Fibroblast of villous mesenchyme (primary cell): Measurements from ENCODE around the gene ZGPAT. TPM values are rescaled to one million over a fixed set of nuclear protein-coding genes. Genes with fewer than 3 reads are reported as not detected.

Source experiments
- DNase-seq: peaks from one replicate; pipeline ENCODE4 v3.0.0-alpha.2; 2010; ENCODE audit warnings: low read depth
- H3K4me3 ChIP-seq: 2 replicates; pipeline ENCODE4 v1.5.1; 2011; ENCODE audit warnings: low read depth, mild to moderate bottlenecking, low read length
- CTCF ChIP-seq: IDR thresholded peaks from 2 replicates; pipeline ENCODE4 v1.5.1; 2012; ENCODE audit warnings: low read depth, mild to moderate bottlenecking, low read length; ENCODE audit not compliant: insufficient read depth
- total RNA-seq: library from RNA; depleted of rRNA; stranded (reverse); fragments of >200 nt; gene quantifications from 2 replicates; pipeline ENCODE4 v1.2.3, GENCODE V29; 2012

The ZGPAT gene
- total RNA-seq, 1 donor = 19.4 TPM

GRCh38 chr20:63736893-63737694 lies 29.3 kb downstream of the ZGPAT start:
- TF ChIP-seq CTCF = no peak
- DNase-seq = no peak
- no peak overlapping the region for H3K4me3 ChIP-seq

DNA sequence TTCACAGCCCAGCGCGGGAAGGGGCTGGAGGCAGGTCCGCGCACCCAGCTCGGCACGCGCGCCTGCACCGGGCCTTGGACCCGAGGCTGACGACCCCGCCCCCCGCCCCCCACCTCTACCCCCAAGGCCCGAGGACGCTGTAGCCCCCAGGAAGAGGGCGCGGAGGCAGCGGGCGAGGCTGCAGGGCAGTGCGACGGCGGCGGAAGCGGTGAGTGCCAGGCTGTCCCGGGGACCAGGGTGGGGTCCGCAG lies 29.8 kb downstream of the ZGPAT start:
- no peak overlapping the region for H3K4me3 ChIP-seq
- TF ChIP-seq CTCF = no peak
- no peak for DNase-seq

DNA sequence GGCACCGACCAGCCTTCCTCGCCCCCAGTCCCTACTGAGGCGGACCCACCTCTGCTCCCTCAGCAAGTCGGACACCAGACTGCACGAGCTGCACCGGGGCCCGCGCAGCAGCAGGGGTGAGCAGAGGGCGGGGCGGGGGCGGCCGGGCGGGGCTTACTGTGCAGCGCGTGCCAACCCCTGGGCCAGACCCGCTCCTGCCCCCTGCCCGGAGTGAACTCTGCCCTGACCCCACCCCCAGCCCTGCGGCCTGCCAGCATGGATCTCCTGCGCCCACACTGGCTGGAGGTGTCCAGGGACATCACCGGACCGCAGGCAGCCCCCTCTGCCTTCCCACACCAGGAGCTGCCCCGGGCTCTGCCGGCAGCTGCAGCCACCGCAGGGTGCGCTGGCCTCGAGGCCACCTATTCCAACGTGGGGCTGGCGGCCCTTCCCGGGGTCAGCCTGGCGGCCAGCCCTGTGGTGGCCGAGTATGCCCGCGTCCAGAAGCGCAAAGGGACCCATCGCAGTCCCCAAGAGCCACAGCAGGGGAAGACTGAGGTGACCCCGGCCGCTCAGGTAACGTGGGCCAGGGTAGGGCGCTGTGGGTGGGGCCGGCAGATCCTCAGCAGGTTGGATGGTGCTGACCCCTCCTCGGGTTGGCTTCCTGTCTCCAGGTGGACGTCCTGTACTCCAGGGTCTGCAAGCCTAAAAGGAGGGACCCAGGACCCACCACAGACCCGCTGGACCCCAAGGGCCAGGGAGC lies 30.3 kb downstream of the ZGPAT start:
- no peak overlapping the region for H3K4me3 ChIP-seq
- TF ChIP-seq CTCF = no peak
- DNase-seq = no peak

- peak; percentile 26 for DNase-seq
Measured at GRCh38 chr20:63738687-63739129, 30.9 kb downstream of the ZGPAT start.

DNA sequence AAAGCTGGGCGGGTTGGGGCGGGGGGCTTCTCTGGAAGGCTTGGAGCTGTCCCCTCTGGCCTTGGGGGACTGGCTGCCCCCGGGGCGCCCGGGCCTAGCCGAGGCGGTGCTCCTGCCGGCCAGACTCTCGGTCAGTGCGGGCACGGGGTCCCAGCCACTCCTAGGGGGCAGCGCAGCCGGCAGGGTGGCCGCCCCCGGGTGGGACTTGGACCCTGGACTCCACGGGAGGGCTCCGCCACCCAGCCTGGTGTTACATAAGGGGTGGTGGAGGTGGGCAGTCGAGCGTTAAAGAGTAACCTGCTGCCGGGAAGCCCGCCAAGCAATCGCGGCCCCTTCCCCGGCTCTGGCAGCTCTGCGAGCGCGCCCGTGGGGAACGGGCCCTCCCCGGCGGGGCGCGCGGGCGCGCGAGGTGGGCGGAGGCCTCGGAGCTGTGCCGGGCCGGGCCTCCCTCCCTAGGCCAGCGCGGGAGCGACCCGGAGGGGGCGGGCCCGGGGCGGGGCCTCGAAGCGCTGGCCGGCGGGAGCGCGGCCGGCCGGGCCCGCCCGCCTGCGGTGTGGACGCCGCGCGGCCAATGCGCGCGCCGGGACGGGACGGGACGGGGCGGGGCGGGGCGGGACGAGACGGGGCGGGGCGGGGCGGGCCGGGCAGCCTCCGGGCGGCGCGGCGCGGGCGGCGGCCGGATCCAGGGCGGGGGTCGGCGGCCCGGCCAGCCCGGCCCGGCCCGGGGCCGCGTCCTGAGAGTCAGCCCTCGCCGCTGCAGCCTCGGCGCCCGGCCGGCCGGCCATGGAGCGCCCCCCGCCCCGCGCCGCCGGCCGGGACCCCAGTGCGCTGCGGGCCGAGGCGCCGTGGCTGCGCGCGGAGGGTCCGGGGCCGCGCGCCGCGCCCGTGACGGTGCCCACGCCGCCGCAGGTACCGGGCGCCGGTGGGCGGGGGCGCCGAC lies 31.6 kb downstream of the ZGPAT start, which contains the start of gene SLC2A4RG:
TSS of gene SLC2A4RG (plus strand) at position 647 of the 940 bp plus-strand sequence. CDS start at position 784, 137 bp downstream.
- no peak for TF ChIP-seq CTCF
- peak; percentile 75 for DNase-seq
- H3K4me3 ChIP-seq = peak within 1 kb of the TSS; percentile 78

More at GRCh38 chr20:63738687-63739129, 30.9 kb downstream of the ZGPAT start:
- peak overlapping the region; percentile 43 for H3K4me3 ChIP-seq
- TF ChIP-seq CTCF = no peak

DNA sequence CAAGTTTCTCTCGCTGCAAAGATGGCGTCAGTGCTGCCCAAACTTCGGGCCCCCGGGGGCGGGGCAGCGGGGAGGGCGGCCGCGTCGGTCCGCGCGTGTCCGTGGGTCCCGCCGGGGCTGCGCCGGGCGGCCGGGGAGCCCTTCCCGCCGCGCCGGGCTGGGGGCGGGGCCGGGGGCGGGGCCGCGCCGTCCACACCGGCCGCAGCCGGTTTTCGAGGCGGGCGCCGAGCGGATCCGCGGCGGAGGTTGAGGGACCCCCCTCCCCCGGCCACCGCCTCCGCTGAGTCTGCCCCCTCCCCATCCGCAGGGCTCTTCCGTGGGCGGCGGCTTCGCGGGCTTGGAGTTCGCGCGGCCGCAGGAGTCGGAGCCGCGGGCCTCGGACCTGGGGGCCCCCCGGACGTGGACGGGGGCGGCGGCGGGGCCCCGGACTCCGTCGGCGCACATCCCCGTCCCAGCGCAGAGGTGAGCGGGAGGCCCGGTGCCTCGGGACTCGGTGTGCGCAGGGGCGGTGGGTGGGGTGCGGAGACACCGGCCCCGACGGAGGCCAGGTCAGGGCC lies 32.3 kb downstream of the ZGPAT start:
- peak overlapping the region; percentile 78 for H3K4me3 ChIP-seq
- peak; percentile 24 for DNase-seq
- TF ChIP-seq CTCF = no peak
